Progenitor cell of endocrine pancreas (in vitro differentiated cells): ENCODE data around the gene AOPEP. TPM values are rescaled to one million over a fixed set of nuclear protein-coding genes. Genes with fewer than 3 reads are reported as not detected.

Experiments used
- DNase-seq: peaks from one replicate; pipeline ENCODE4 v3.0.0; 2021; ENCODE audit warnings: low spot score; ENCODE audit not compliant: unreplicated experiment
- H3K27ac Mint-ChIP-seq: 2 replicates; pipeline ENCODE4 v1.8.0; 2021; ENCODE audit warnings: mild to moderate bottlenecking, moderate library complexity, mixed read lengths
- H3K27me3 Mint-ChIP-seq: 2 replicates; pipeline ENCODE4 v1.8.0; 2021; ENCODE audit warnings: mixed read lengths
- H3K36me3 Mint-ChIP-seq: 2 replicates; pipeline ENCODE4 v1.8.0; 2022; ENCODE audit warnings: mixed read lengths; ENCODE audit not compliant: insufficient read depth
- H3K4me1 Mint-ChIP-seq: 2 replicates; pipeline ENCODE4 v1.8.0; 2021; ENCODE audit warnings: low read depth, mixed read lengths
- H3K4me3 Mint-ChIP-seq: 2 replicates; pipeline ENCODE4 v1.8.0; 2021; ENCODE audit warnings: low read depth, mild to moderate bottlenecking, moderate library complexity, mixed read lengths
- H3K9me3 Mint-ChIP-seq: 2 replicates; pipeline ENCODE4 v1.8.0; 2021; ENCODE audit warnings: low read depth, mixed read lengths
- total RNA-seq: library from RNA; stranded (reverse); gene quantifications from 2 replicates; pipeline ENCODE4 v1.2.1, GENCODE V29; 2021
- TF ChIP-seq, protein P1 (sequence below): fragments of 200-600 bp; sonication (generic); IDR thresholded peaks from one replicate; pipeline ENCODE4 v1.5.0; 2021; ENCODE audit warnings: antibody characterized with exemption, mild to moderate bottlenecking; ENCODE audit not compliant: unreplicated experiment

The AOPEP gene
- total RNA-seq, 1 donor from 2014 or later: 58.2 TPM

DNA sequence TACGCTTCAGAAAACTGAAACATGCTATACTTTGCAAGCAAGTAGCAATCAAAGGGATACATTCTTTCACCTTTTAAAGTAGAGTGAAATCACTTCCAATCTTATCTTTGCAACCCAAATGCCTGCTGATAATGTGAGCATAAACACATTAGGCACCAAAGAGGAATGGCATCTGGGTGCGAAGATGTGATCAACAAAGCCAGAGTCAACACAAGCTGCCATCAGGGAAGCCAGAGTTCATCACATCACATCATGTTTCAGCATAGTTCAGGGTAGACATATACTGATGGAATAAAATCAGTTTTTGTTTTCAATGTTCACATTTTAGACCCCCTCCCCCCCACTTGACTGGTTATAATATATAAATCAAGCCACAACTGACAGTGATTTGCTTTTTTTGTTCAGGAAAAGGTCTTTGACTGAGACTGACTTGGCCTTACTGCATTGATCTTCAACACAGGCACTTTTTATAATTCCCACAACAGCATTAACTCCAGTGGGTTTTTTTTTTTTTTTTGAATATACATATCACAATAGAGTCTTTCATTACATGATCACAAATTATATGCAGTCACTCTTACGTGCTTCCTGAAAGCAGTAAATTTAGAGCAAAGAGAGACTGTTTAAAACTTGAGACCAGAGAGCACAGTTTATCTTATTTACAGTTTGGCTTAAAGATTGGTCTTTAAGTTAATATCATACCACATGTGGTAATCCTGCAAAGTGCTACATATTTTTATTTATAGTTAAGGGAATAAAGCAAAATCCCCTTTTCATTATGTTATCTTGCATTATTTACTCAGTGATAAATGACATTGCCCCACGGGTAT lies 20.3 kb downstream of the AOPEP start:
- Mint-ChIP-seq H3K36me3 (peaks cover 25% of the 10 kb centered on the region), H3K9me3 (peaks cover 14% of the 10 kb centered on the region), H3K4me1 (peaks cover 26% of the 10 kb centered on the region), H3K27ac (peak overlapping the region; percentile 93), H3K4me3 (peak overlapping the region; percentile 38), H3K27me3 (no peaks in the 10 kb centered on the region)
- TF ChIP-seq, protein P1, sequence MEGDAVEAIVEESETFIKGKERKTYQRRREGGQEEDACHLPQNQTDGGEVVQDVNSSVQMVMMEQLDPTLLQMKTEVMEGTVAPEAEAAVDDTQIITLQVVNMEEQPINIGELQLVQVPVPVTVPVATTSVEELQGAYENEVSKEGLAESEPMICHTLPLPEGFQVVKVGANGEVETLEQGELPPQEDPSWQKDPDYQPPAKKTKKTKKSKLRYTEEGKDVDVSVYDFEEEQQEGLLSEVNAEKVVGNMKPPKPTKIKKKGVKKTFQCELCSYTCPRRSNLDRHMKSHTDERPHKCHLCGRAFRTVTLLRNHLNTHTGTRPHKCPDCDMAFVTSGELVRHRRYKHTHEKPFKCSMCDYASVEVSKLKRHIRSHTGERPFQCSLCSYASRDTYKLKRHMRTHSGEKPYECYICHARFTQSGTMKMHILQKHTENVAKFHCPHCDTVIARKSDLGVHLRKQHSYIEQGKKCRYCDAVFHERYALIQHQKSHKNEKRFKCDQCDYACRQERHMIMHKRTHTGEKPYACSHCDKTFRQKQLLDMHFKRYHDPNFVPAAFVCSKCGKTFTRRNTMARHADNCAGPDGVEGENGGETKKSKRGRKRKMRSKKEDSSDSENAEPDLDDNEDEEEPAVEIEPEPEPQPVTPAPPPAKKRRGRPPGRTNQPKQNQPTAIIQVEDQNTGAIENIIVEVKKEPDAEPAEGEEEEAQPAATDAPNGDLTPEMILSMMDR: no peak
- DNase-seq: no peak

DNA sequence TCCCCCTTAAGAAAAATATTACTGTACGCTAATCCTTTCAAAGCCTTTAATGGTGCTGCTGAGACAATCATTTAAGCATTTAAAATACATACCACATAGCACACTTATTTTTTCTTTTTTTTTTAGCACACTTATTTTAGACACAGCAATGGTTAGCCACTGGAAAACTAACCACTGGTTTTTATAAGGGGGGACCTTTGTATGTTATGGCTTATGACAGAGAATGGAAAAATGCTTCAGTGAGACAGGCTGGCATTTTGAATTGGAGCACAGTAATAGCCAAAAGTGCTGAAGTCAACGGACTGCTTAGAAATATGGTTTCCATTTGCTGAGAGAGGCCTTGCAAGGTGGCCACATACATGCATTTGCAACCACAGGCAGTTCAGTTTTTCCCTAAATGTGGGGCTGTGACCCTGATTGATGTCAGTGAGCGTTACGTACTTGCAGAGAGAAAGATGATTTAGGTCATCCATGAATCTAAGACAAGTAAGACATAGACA lies 28.5 kb downstream of the AOPEP start:
- Mint-ChIP-seq H3K27ac (no peak overlapping the region), H3K9me3 (no peaks in the 10 kb centered on the region), H3K4me1 (peaks cover 2% of the 10 kb centered on the region), H3K4me3 (no peak overlapping the region), H3K27me3 (no peaks in the 10 kb centered on the region), H3K36me3 (peaks cover 9% of the 10 kb centered on the region)
- TF ChIP-seq, protein P1: no peak
- DNase-seq: no peak

DNA sequence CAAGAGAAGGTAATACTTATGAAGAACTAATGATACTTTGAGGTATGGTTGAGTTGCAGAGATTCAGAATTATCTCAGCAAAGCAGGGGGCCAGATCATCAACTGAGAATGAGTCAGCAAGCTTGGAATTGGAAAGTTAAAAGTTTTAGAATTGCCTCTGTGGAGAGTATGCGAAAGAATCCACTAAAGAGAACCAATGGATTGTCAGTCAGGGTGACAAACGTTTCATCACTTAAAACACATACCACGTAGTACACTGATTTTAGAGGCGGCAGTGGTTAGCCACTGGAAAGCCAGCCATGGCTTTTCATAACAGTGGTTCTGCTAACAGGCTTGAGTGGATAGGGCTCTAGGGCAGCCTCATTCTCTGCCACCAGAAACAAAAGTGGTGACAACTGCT lies 30.7 kb downstream of the AOPEP start:
- H3K9me3 Mint-ChIP-seq: no peaks in the 10 kb centered on the region

DNA sequence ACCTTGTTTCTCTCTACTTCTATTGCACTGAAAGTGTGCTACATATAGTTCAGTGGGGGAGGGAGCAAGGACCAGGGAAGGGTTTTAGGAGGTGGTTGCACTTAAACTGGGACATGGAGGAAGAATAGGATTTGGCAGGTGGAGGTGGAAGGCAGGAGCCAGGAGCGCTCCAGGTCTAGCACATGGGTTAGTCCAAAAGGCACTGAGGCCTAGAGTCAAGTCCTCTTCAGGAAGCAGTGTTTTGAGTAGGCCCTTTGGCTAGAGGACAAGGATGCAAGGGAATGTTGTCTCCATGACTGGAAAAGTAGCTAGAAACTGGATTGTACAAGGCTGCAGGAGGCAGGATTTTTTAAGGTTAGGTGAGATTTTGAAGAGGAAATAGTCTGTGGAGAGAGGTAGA lies 31.5 kb downstream of the AOPEP start:
- Mint-ChIP-seq H3K36me3 (peaks cover 5% of the 10 kb centered on the region), H3K27ac (no peak overlapping the region), H3K4me3 (no peak overlapping the region), H3K4me1 (peaks cover 2% of the 10 kb centered on the region), H3K9me3 (no peaks in the 10 kb centered on the region), H3K27me3 (no peaks in the 10 kb centered on the region)
- DNase-seq: no peak
- TF ChIP-seq, protein P1: no peak

More for the DNA sequence above, 30.7 kb downstream of the AOPEP start:
- no peak for DNase-seq
- Mint-ChIP-seq H3K27ac (no peak overlapping the region), H3K4me3 (no peak overlapping the region), H3K36me3 (peaks cover 7% of the 10 kb centered on the region), H3K4me1 (peaks cover 2% of the 10 kb centered on the region), H3K27me3 (no peaks in the 10 kb centered on the region)
- TF ChIP-seq, protein P1: no peak

DNA sequence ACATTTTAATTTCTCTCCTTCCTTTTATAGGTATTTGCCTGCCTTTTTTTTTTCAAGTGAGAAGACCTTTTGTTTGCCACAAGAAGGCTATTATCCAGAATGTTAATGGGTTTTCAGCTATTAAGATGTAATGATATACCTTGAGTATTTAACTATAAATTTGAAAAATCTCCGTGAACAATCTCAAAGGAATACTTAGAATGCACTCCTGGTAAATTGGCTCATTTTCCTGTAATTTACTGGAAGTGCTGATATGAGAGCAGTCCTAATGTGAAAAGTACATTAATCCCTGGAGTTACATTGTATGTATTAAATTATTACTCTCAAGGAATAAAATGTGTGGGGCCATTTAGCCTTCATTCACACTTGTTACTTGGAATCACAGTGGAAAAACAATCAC lies 32.4 kb downstream of the AOPEP start:
- peaks cover 2% of the 10 kb centered on the region for H3K4me1 Mint-ChIP-seq
- no peak overlapping the region for H3K27ac Mint-ChIP-seq
- peaks cover 5% of the 10 kb centered on the region for H3K36me3 Mint-ChIP-seq
- H3K9me3 Mint-ChIP-seq: no peaks in the 10 kb centered on the region
- no peak overlapping the region for H3K4me3 Mint-ChIP-seq
- DNase-seq: no peak
- H3K27me3 Mint-ChIP-seq: no peaks in the 10 kb centered on the region
- TF ChIP-seq, protein P1: no peak
